ENCODE measurements around the gene EIF3D.

- no peak for TF ChIP-seq CTCF (IDR thresholded peaks at IDR 0.05)
- TF ChIP-seq EP300 (IDR thresholded peaks at IDR 0.05): no peak
- TF ChIP-seq POLR2A (IDR thresholded peaks at IDR 0.05): no peak
Observed at GRCh38 chr22:36497910-36498665, 30.9 kb downstream of the EIF3D start.

Data from upper lobe of left lung (tissue), 4 donors.